NCI-H2081 treated with DMSO at 0.1 percent for 48 hours (cell line): ENCODE data around the gene ARHGEF38.
"Not testable (repeated sequence)": the region's sequence is repeated elsewhere in the genome, so short reads cannot be mapped to it uniquely, and the experiment has no call there.

Experiments
- DNase-seq: peaks from one replicate; lab custom pipeline; 2025; lab: John Stamatoyannopoulos, UW

Gene ARHGEF38

GRCh38 chr4:105652286-105652888 is 100.0 kb downstream of the ARHGEF38 start:
- DNase-seq = no peak

- no peak for DNase-seq
Measured at GRCh38 chr4:105657117-105657765, 104.8 kb downstream of the ARHGEF38 start.

- DNase-seq = no peak
Measured at GRCh38 chr4:105659190-105659589, 106.8 kb downstream of the ARHGEF38 start.

- no peak for DNase-seq
Measured at GRCh38 chr4:105661028-105661427, 108.6 kb downstream of the ARHGEF38 start.

GRCh38 chr4:105662935-105663675 is 110.7 kb downstream of the ARHGEF38 start:
- DNase-seq = no peak

GRCh38 chr4:105666693-105667092 is 114.3 kb downstream of the ARHGEF38 start:
- peak; percentile 12 for DNase-seq

GRCh38 chr4:105670684-105671083 is 118.3 kb downstream of the ARHGEF38 start:
- DNase-seq = no peak

GRCh38 chr4:105671301-105671700 is 118.9 kb downstream of the ARHGEF38 start:
- no peak for DNase-seq

- DNase-seq = no peak
Measured at GRCh38 chr4:105674011-105674410, 121.6 kb downstream of the ARHGEF38 start.

GRCh38 chr4:105677709-105678108 is 125.3 kb downstream of the ARHGEF38 start:
- no peak for DNase-seq

- no peak for DNase-seq
Measured at GRCh38 chr4:105679186-105679585, 126.8 kb downstream of the ARHGEF38 start.

GRCh38 chr4:105683038-105683437 is 130.6 kb downstream of the ARHGEF38 start:
- DNase-seq = no peak

GRCh38 chr4:105686571-105686970 is 134.2 kb downstream of the ARHGEF38 start:
- no peak for DNase-seq

- DNase-seq = not testable (repeated sequence)
Measured at GRCh38 chr4:105694812-105695211, 142.4 kb downstream of the ARHGEF38 start.

GRCh38 chr4:105695832-105696231 is 143.4 kb downstream of the ARHGEF38 start:
- DNase-seq = not testable (repeated sequence)

- DNase-seq = no peak
Measured at GRCh38 chr4:105698607-105699006, 146.2 kb downstream of the ARHGEF38 start.

GRCh38 chr4:105707782-105708180 is 155.4 kb downstream of the ARHGEF38 start:
- no peak for DNase-seq

GRCh38 chr4:105708181-105709080 is 156.0 kb downstream of the ARHGEF38 start, which contains the start of the genes GSTCD and INTS12:
TSS of gene GSTCD (plus strand) at chr4:105708784. CDS start at chr4:105717614, 8,830 bp downstream.
TSS of gene INTS12 (minus strand) at chr4:105708689. CDS start at chr4:105700005, 8,684 bp downstream.
- DNase-seq = peak; percentile 15

- DNase-seq = no peak
Measured at GRCh38 chr4:105709081-105709450, 156.6 kb downstream of the ARHGEF38 start.

GRCh38 chr4:105710012-105710600 is 157.7 kb downstream of the ARHGEF38 start:
- DNase-seq = no peak

GRCh38 chr4:105710678-105711077 is 158.3 kb downstream of the ARHGEF38 start:
- DNase-seq = no peak
